BLaER1 (cell line): ENCODE results near the gene CARD16.

Source experiments
- H3K27ac ChIP-seq: shearing (Covaris generic); formaldehyde crosslinking; 2 replicates; pipeline ENCODE4 v1.8.1; 2022
- H3K27me3 ChIP-seq: shearing (Covaris generic); formaldehyde crosslinking; 2 replicates; pipeline ENCODE4 v1.8.1; 2022
- H3K36me3 ChIP-seq: shearing (Covaris generic); formaldehyde crosslinking; 2 replicates; pipeline ENCODE4 v1.8.1; 2022
- H3K4me1 ChIP-seq: shearing (Covaris generic); formaldehyde crosslinking; 2 replicates; pipeline ENCODE4 v1.8.1; 2022
- H3K4me2 ChIP-seq: shearing (Covaris generic); formaldehyde crosslinking; 2 replicates; pipeline ENCODE4 v1.8.1; 2022
- H3K4me3 ChIP-seq: shearing (Covaris generic); formaldehyde crosslinking; 2 replicates; pipeline ENCODE4 v1.8.1; 2022
- H3K9ac ChIP-seq: shearing (Covaris generic); formaldehyde crosslinking; 2 replicates; pipeline ENCODE4 v1.8.1; 2022
- H3K9me3 ChIP-seq: shearing (Covaris generic); formaldehyde crosslinking; 2 replicates; pipeline ENCODE4 v1.8.1; 2022
- H4K20me1 ChIP-seq: shearing (Covaris generic); formaldehyde crosslinking; 2 replicates; pipeline ENCODE4 v1.8.1; 2022
- Cebpa-rat ChIP-seq: shearing (Covaris generic); IDR thresholded peaks from 2 replicates; pipeline ENCODE4 v1.8.1; 2022

CARD16 gene

GRCh38 chr11:104995001-104995408, 50.1 kb downstream of the CARD16 start:
- TF ChIP-seq Cebpa-rat, result no peak
- no peak overlapping the region for H3K27ac ChIP-seq
- no peaks in the 10 kb centered on the region for H3K9me3 ChIP-seq
- H4K20me1 ChIP-seq, result no peaks in the 10 kb centered on the region
- H3K36me3 ChIP-seq, result no peaks in the 10 kb centered on the region
- H3K27me3 ChIP-seq, result no peaks in the 10 kb centered on the region
- no peak overlapping the region for H3K4me2 ChIP-seq
- no peak overlapping the region for H3K9ac ChIP-seq
- no peak overlapping the region for H3K4me3 ChIP-seq
- no peaks in the 10 kb centered on the region for H3K4me1 ChIP-seq

GRCh38 chr11:104992781-104993180, 52.4 kb downstream of the CARD16 start:
- Histone ChIP-seq H3K4me3 (no peak overlapping the region), H3K4me1 (no peaks in the 10 kb centered on the region), H3K27me3 (no peaks in the 10 kb centered on the region), H3K9me3 (no peaks in the 10 kb centered on the region), H3K4me2 (no peak overlapping the region), H3K9ac (no peak overlapping the region), H3K27ac (no peak overlapping the region), H4K20me1 (no peaks in the 10 kb centered on the region), H3K36me3 (no peaks in the 10 kb centered on the region)
- no peak for TF ChIP-seq Cebpa-rat

GRCh38 chr11:104991994-104992393, 53.1 kb downstream of the CARD16 start:
- no peaks in the 10 kb centered on the region for H3K36me3 ChIP-seq
- H3K4me3 ChIP-seq, result no peak overlapping the region
- TF ChIP-seq Cebpa-rat, result no peak
- no peaks in the 10 kb centered on the region for H4K20me1 ChIP-seq
- H3K4me1 ChIP-seq, result no peaks in the 10 kb centered on the region
- H3K27me3 ChIP-seq, result no peaks in the 10 kb centered on the region
- no peaks in the 10 kb centered on the region for H3K9me3 ChIP-seq
- H3K4me2 ChIP-seq, result no peak overlapping the region
- H3K27ac ChIP-seq, result no peak overlapping the region
- H3K9ac ChIP-seq, result no peak overlapping the region
